A549 (cell line): ENCODE measurements around the gene SELENBP1. TPM values are rescaled to one million over a fixed set of nuclear protein-coding genes. Genes with fewer than 3 reads are reported as not detected.

ENCODE experiments used
- ATAC-seq, 2 experiments: fragments of 200-7000 bp in 1 of 2; fragments of >200 bp in 1 of 2; cut with Nextera tagmentation in 1 of 2; cut with Tn5 transposase in 1 of 2; 3 replicates each; pipeline versions ENCODE4 v1.8.0 to v1.9.1; 2018 to 2020; ENCODE audit warnings: mild to moderate bottlenecking in 1 of 2, moderate library complexity in 1 of 2
- CTCF ChIA-PET: fragments of 300-600 bp; sonication (Branson Sonifier 250); formaldehyde crosslinking; extraction: SDS; loops from one replicate; lab custom pipeline; 2021; ENCODE audit warnings: antibody characterized with exemption, inconsistent platforms; lab: Yijun Ruan, JAX
- POLR2A ChIA-PET: fragments of 350-600 bp; formaldehyde crosslinking; extraction: SDS; loops from one replicate; lab custom pipeline; 2021; ENCODE audit warnings: antibody characterized with exemption, inconsistent platforms; lab: Yijun Ruan, JAX
- DNase-seq, 2 experiments: peaks; one replicate each; pipeline versions ENCODE4 v3.0.0 to v3.0.0-alpha.2; 2011 to 2016; ENCODE audit warnings: low read depth in 1 of 2, low spot score in 1 of 2
- FAIRE-seq: peaks from 2 replicates; lab custom pipeline; 2011; peaks lifted over from hg19 to GRCh38; lab: Jason Lieb, UNC
- H3K27ac ChIP-seq, 2 experiments: fragments of >200 bp; sonication (Bioruptor Twin); formaldehyde crosslinking; 3 replicates each; pipeline ENCODE4 v1.5.1; 2016 to 2017
- H3K4me1 ChIP-seq: fragments of >200 bp; sonication (Bioruptor Twin); formaldehyde crosslinking; 3 replicates; pipeline ENCODE4 v1.6.1; 2016
- H3K4me2 ChIP-seq: fragments of >200 bp; sonication (Bioruptor Twin); formaldehyde crosslinking; 3 replicates; pipeline ENCODE4 v1.6.1; 2016
- H3K4me3 ChIP-seq: fragments of >200 bp; sonication (Bioruptor Twin); formaldehyde crosslinking; 3 replicates; pipeline ENCODE4 v1.5.1; 2016
- H3K9me3 ChIP-seq: fragments of >200 bp; sonication (Bioruptor Twin); formaldehyde crosslinking; 3 replicates; pipeline ENCODE4 v1.6.1; 2016
- BCL3 ChIP-seq: fragments of >200 bp; sonication (Bioruptor Twin); formaldehyde crosslinking; IDR thresholded peaks from 3 replicates; pipeline ENCODE4 v1.6.1; 2016
- BHLHE40 ChIP-seq: IDR thresholded peaks from 2 replicates; pipeline ENCODE4 v1.6.1; 2012; ENCODE audit warnings: low read depth, low read length, inconsistent platforms
- CHD4 ChIP-seq: fragments of 200-600 bp; sonication (generic); IDR thresholded peaks from 2 replicates; pipeline ENCODE4 v1.6.1; 2016; ENCODE audit warnings: antibody characterized with exemption, mild to moderate bottlenecking, borderline replicate concordance
- E2F6 ChIP-seq: IDR thresholded peaks from 2 replicates; pipeline ENCODE4 v1.6.1; 2012; ENCODE audit warnings: low read depth, borderline replicate concordance
- EP300 ChIP-seq, 2 experiments: fragments of >200 bp; sonication (Bioruptor Twin); formaldehyde crosslinking; IDR thresholded peaks; 2 replicates in 1 of 2; 3 replicates in 1 of 2; pipeline ENCODE4 v1.6.1; 2016 to 2017
- FOSB ChIP-seq: fragments of 250-450 bp; sonication (Bioruptor Pico); IDR thresholded peaks from 2 replicates; pipeline ENCODE4 v1.5.0; 2020; ENCODE audit warnings: mild to moderate bottlenecking, moderate library complexity
- HOXB5 ChIP-seq: fragments of 250-450 bp; sonication (Bioruptor Pico); IDR thresholded peaks from 2 replicates; pipeline ENCODE4 v1.5.0; 2020; ENCODE audit warnings: mild to moderate bottlenecking, moderate library complexity
- JUNB ChIP-seq: fragments of >200 bp; sonication (Bioruptor Twin); formaldehyde crosslinking; IDR thresholded peaks from 2 replicates; pipeline ENCODE4 v1.6.1; 2016
- MYC ChIP-seq: IDR thresholded peaks from 2 replicates; pipeline ENCODE4 v1.6.1; 2012; ENCODE audit warnings: mild to moderate bottlenecking, inconsistent platforms, low read length, improper control_type of control experiment, borderline replicate concordance
- NPAS2 ChIP-seq: fragments of 250-450 bp; sonication (Bioruptor Pico); IDR thresholded peaks from 2 replicates; pipeline ENCODE4 v1.8.0; 2022; ENCODE audit warnings: mild to moderate bottlenecking, moderate library complexity, borderline replicate concordance
- NR3C1 ChIP-seq: fragments of >200 bp; sonication (Bioruptor Twin); formaldehyde crosslinking; IDR thresholded peaks from 3 replicates; pipeline ENCODE4 v1.6.1; 2017
- POLR2A ChIP-seq: IDR thresholded peaks from 2 replicates; pipeline ENCODE4 v1.6.1; 2012; ENCODE audit warnings: mild to moderate bottlenecking, low read length
- RARB ChIP-seq: fragments of 250-450 bp; sonication (Bioruptor Pico); IDR thresholded peaks from 2 replicates; pipeline ENCODE4 v1.8.0; 2021; ENCODE audit warnings: mild to moderate bottlenecking, moderate library complexity
- REST ChIP-seq: fragments of 200-600 bp; sonication (generic); IDR thresholded peaks from 2 replicates; pipeline ENCODE4 v1.6.1; 2016; ENCODE audit warnings: antibody characterized with exemption, mild to moderate bottlenecking, moderate library complexity
- RFX5 ChIP-seq: fragments of 450-650 bp; IDR thresholded peaks from 2 replicates; pipeline ENCODE4 v1.7.1; 2014; ENCODE audit warnings: antibody characterized with exemption, mild to moderate bottlenecking, moderate library complexity
- RNF2 ChIP-seq: fragments of 200-600 bp; sonication (generic); IDR thresholded peaks from 2 replicates; pipeline ENCODE4 v1.6.1; 2016; ENCODE audit warnings: low read depth, mild to moderate bottlenecking, antibody characterized with exemption, moderate library complexity, borderline replicate concordance
- SMC3 ChIP-seq: fragments of >200 bp; sonication (Bioruptor Twin); formaldehyde crosslinking; IDR thresholded peaks from 3 replicates; pipeline ENCODE4 v1.6.1; 2018; ENCODE audit warnings: inconsistent platforms
- SREBF2 ChIP-seq: fragments of 450-650 bp; IDR thresholded peaks from 2 replicates; pipeline ENCODE4 v1.6.1; 2014; ENCODE audit warnings: mild to moderate bottlenecking, moderate library complexity
- TP53 ChIP-seq: fragments of 250-450 bp; sonication (Bioruptor Pico); IDR thresholded peaks from 2 replicates; pipeline ENCODE4 v1.5.0; 2021; ENCODE audit warnings: mild to moderate bottlenecking, moderate library complexity
- USF2 ChIP-seq: fragments of 450-650 bp; IDR thresholded peaks from 2 replicates; pipeline ENCODE4 v1.6.1; 2014; ENCODE audit warnings: antibody characterized with exemption
- ZFP36 ChIP-seq: fragments of 450-650 bp; IDR thresholded peaks from 2 replicates; pipeline ENCODE4 v1.6.1; 2014; ENCODE audit warnings: borderline replicate concordance; ENCODE audit not compliant: partially characterized antibody
- ZNF302 ChIP-seq: fragments of 250-450 bp; sonication (Bioruptor Pico); IDR thresholded peaks from 2 replicates; pipeline ENCODE4 v1.9.0; 2021; ENCODE audit warnings: inconsistent platforms, mild to moderate bottlenecking, moderate library complexity
- WGBS: methylation state at CpG from one replicate; pipeline ENCODE4 v1.1.6; 2017; ENCODE audit errors: missing lambda C conversion rate; 5-methylcytosine and 5-hydroxymethylcytosine counted together
- polyA plus RNA-seq, 4 experiments: library from polyadenylated mRNA; depleted of rRNA in 3 of 4; stranded (reverse); fragments of >200 nt; fragmentation: RNase III in 1 of 4; extraction: RNeasy Plus Mini Kit Qiagen cat#74134 plus additional on column Dnase treatment in 1 of 4; gene quantifications; 2 replicates in 3 of 4; 3 replicates in 1 of 4; pipeline ENCODE4 v1.2.3, GENCODE V29; 2011 to 2017

SELENBP1 gene
- polyA plus RNA-seq, 2 of the 4 experiments (the other 2 are of a cell fraction) = 12.8 to 28.6 TPM

GRCh38 chr1:151377150-151377884, 4.8 kb upstream of the SELENBP1 start:
- no peaks in the 10 kb centered on the region for H3K9me3 ChIP-seq
- TF ChIP-seq NR3C1 = no peak
- TF ChIP-seq BHLHE40 = no peak
- no peak for TF ChIP-seq NPAS2 (CRISPR knock-in tag)
- no peak for TF ChIP-seq POLR2A
- no peak for TF ChIP-seq RFX5
- no peak for TF ChIP-seq TP53 (CRISPR knock-in tag)
- no peak for TF ChIP-seq FOSB (CRISPR knock-in tag)
- TF ChIP-seq E2F6 = no peak
- TF ChIP-seq REST = no peak
- TF ChIP-seq SMC3 = no peak
- no peak for TF ChIP-seq HOXB5 (CRISPR knock-in tag)
- no peak for TF ChIP-seq RNF2
- TF ChIP-seq USF2 = no peak
- TF ChIP-seq ZFP36 = no peak
- ATAC-seq (no peak), DNase-seq (no peak), FAIRE-seq (no peak)
- no peak overlapping the region for H3K4me2 ChIP-seq
- ChIA-PET CTCF (interaction anchor here (1.1 to 1.5 kb wide), 3 partner anchors 10 to 37 kb away, joined by 3 read pairs; no protein-coding TSS in a partner anchor), POLR2A (no interaction called here)
- H3K27ac ChIP-seq = no peak overlapping the region
- H3K4me1 ChIP-seq = peaks cover 13% of the 10 kb centered on the region
- no peak overlapping the region for H3K4me3 ChIP-seq
- whole genome bisulfite sequencing = 44% methylated on average over 3 of the region's 3 CpGs

GRCh38 chr1:151373196-151373595, 691 bp upstream of the SELENBP1 start:
- peaks cover 37% of the 10 kb centered on the region for H3K4me1 ChIP-seq
- H3K27ac ChIP-seq = 0 out of 6 replicates have a peak overlapping the region, but pooled peaks of 1 of the 2 experiments have one; percentile 78
- peak overlapping the region; percentile 88; the same call in 2 of the 3 replicates for H3K4me2 ChIP-seq
- ATAC-seq (no peak), FAIRE-seq (no peak), DNase-seq (no peak)
- H3K4me3 ChIP-seq = no peak overlapping the region
- TF ChIP-seq RARB (CRISPR knock-in tag) (no peak), CHD4 (no peak), SREBF2 (no peak), ZNF302 (CRISPR knock-in tag) (no peak), JUNB (no peak), BCL3 (no peak), MYC (no peak), EP300 (IDR thresholded peaks at IDR 0.05) (no peak)
- H3K9me3 ChIP-seq = no peaks in the 10 kb centered on the region
- CTCF ChIA-PET = interaction anchor here (1.3 to 1.8 kb wide), 4 partner anchors 23 to 463 kb away, joined by 3 to 10 read pairs (median 4); no protein-coding TSS in a partner anchor
- POLR2A ChIA-PET = no interaction called here
- WGBS = 92% methylated on average over 14 of the region's 14 CpGs
